Lower lobe of right lung (tissue), 2 donors: ENCODE results near the gene CD226. TPM values are rescaled to one million over a fixed set of nuclear protein-coding genes. Genes with fewer than 3 reads are reported as not detected.

Source experiments
- ATAC-seq, 2 donors: fragments of 200-7000 bp; cut with Tn5 transposase; one replicate each; pipeline ENCODE4 v1.9.1; 2020 to 2022; ENCODE audit warnings: mild to moderate bottlenecking in 2 of 2, moderate library complexity in 2 of 2
- DNase-seq: peaks from one replicate; pipeline ENCODE4 v3.0.0-alpha.2; 2020
- H3K27ac ChIP-seq: fragments of 200-600 bp; one replicate; pipeline ENCODE4 v1.8.0; 2022
- H3K27me3 ChIP-seq: fragments of 200-600 bp; one replicate; pipeline ENCODE4 v1.8.0; 2022; ENCODE audit warnings: low read depth
- H3K36me3 ChIP-seq: fragments of 200-600 bp; one replicate; pipeline ENCODE4 v1.8.0; 2022; ENCODE audit warnings: mild to moderate bottlenecking
- H3K4me1 ChIP-seq: fragments of 200-600 bp; one replicate; pipeline ENCODE4 v1.8.0; 2022
- H3K4me3 ChIP-seq: fragments of 200-600 bp; one replicate; pipeline ENCODE4 v1.8.0; 2022; ENCODE audit warnings: mild to moderate bottlenecking
- H3K9me3 ChIP-seq: fragments of 200-600 bp; one replicate; pipeline ENCODE4 v1.8.0; 2022
- CTCF ChIP-seq: fragments of 200-600 bp; IDR thresholded peaks from one replicate; pipeline ENCODE4 v1.8.0; 2022; ENCODE audit warnings: antibody characterized with exemption, mild to moderate bottlenecking
- intact Hi-C: fragments of 100-400 bp; cut with DNase I; formaldehyde crosslinking; loops from one replicate; pipeline ENCODE4 v1.11.0; 2022
- total RNA-seq: library from RNA; stranded (reverse); fragmentation: NEBNext Ultra II Directional; extraction: Animal tissue kit (Norgen Biotek cat#: 25700); gene quantifications from one replicate; pipeline ENCODE4 v1.2.1, GENCODE V29; 2021
- donor health status: DM: no; HTN: yes; CAD: no; lungs with severe emphysema.

Gene CD226
- total RNA-seq, 1 donor from 2014 or later, result 5.4 TPM

DNA sequence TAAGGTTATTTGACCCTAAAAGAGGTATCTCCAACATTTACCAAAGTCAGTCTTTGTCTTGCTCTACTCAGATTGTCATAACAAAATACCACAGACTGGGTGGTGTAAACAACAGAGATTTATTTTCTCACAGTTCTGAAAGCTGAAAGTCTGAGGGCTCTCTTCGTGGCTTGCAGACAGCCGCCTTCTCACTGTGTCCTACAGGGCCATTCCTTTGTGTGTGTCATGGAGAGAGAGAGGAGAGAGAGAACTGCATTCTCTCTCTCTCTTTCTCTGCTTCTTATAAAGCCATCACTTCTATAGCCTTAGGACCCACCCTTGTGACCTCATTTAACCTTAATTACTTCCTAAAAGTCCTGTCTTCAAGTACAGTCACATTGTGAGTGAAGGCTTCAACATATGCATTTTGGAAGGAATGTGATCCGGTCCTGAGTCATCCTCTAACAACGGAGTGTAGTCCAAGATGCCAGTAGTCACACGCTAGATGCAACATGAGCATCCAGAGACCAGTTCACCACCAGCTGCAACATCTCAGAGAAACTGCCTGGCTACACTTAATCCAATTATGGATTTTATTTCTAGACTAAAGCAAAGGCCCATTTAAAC lies 130.2 kb downstream of the CD226 start:
- Histone ChIP-seq H3K27ac (no peak overlapping the region), H3K4me3 (no peak overlapping the region), H3K4me1 (no peaks in the 10 kb centered on the region), H3K9me3 (no peaks in the 10 kb centered on the region), H3K27me3 (no peaks in the 10 kb centered on the region), H3K36me3 (no peaks in the 10 kb centered on the region)
- intact Hi-C loops, result no loop called here
- TF ChIP-seq CTCF, result no peak
- DNase-seq (no peak), ATAC-seq (no peak)

GRCh38 chr18:69814861-69815385 lies 132.8 kb downstream of the CD226 start:
- no peaks in the 10 kb centered on the region for H3K36me3 ChIP-seq
- no peak for TF ChIP-seq CTCF
- intact Hi-C loops, result no loop called here
- H3K9me3 ChIP-seq, result no peaks in the 10 kb centered on the region
- no peaks in the 10 kb centered on the region for H3K27me3 ChIP-seq
- no peak overlapping the region for H3K27ac ChIP-seq
- DNase-seq (no peak), ATAC-seq (no peak)
- no peaks in the 10 kb centered on the region for H3K4me1 ChIP-seq
- H3K4me3 ChIP-seq, result no peak overlapping the region

DNA sequence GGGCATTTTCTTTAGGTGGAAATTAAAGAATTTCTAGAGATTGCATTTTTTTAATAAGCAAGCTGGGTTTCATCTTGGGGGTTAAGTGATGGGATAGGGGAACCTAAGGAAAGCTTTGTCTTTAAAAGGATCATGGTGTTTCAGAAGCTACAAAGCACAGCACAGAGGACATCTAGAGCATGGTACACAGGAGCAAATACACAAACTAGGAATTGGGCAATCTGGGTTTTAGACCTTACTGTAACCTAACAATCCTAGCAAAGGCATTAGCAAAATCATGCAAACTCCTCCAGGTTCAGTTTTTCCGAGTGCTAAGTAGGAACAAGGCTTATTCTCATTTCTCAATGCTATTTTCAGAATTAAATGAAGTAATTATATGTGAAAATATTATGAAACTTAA lies 134.1 kb downstream of the CD226 start:
- ATAC-seq (no peak), DNase-seq (no peak)
- H3K27ac ChIP-seq, result no peak overlapping the region
- H3K9me3 ChIP-seq, result no peaks in the 10 kb centered on the region
- H3K4me3 ChIP-seq, result no peak overlapping the region
- no peak for TF ChIP-seq CTCF
- H3K4me1 ChIP-seq, result no peaks in the 10 kb centered on the region
- intact Hi-C loops, result no loop called here
- H3K27me3 ChIP-seq, result no peaks in the 10 kb centered on the region
- no peaks in the 10 kb centered on the region for H3K36me3 ChIP-seq

- no peaks in the 10 kb centered on the region for H3K36me3 ChIP-seq
- TF ChIP-seq CTCF, result no peak
Observed at GRCh38 chr18:69808399-69808798, 139.3 kb downstream of the CD226 start.

DNA sequence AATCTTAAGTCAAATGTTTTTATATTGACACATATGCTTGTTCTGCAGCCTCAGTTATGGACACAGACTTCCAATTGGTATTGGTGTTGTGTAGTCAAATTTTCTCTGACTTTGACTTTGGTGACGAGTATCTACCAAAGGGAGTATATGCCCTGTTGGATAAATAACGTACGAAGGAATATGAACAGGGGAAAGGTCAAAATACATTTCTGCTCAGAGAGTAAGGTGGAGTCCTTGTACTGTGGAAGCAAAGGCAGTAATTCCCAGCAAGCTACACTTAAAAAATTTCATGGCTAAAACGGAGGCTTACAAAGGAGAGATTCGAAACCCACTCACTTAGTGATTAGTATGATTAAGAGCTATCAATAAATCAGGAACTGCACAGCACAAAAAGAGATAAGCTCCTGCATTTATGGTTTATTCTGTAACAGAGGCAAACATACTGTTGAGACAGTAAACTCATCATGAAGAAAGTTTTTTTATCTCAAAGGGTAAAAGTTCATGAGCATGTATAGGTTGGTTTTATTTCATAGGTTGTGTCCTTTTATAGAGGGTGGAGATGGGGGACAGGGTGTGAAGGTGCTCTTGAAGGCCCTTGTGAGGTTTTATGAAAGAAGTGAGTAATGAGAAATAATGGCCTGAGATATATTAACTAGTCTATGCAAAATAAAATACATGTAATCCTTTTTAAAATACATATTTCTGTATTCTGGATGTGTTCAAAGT lies 142.7 kb downstream of the CD226 start:
- Histone ChIP-seq H3K9me3 (no peaks in the 10 kb centered on the region), H3K27me3 (no peaks in the 10 kb centered on the region), H3K4me1 (no peaks in the 10 kb centered on the region), H3K36me3 (no peaks in the 10 kb centered on the region), H3K27ac (no peak overlapping the region), H3K4me3 (no peak overlapping the region)
- ATAC-seq (no peak), DNase-seq (no peak)
- no peak for TF ChIP-seq CTCF
- intact Hi-C loops, result no loop called here

More at GRCh38 chr18:69808399-69808798, 139.3 kb downstream of the CD226 start:
- Histone ChIP-seq H3K27me3 (no peaks in the 10 kb centered on the region), H3K9me3 (no peaks in the 10 kb centered on the region), H3K4me3 (no peak overlapping the region), H3K27ac (no peak overlapping the region), H3K4me1 (no peaks in the 10 kb centered on the region)
- DNase-seq (no peak), ATAC-seq (no peak)
- intact Hi-C loops, result no loop called here
